ENCODE measurements around the gene VWC2.

Gene VWC2

DNA sequence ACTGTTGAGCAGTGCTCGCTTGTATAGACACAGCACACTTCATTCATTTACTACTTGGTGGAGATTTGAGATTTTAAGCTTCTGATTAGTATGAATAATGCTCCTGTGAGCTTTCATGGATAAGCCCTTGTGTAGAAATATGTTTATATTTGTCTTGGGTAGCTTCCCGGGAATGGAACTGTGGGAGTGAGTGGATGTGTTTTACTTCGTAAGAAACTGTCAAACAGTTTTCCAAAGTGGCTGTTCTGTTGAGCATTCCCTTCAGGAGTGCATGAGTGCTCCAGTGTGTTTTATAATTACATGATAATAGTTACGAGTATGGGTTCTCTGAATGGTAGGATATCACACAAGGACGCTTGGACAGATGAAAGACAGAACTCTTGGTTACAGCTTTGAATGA is 49.4 kb downstream of the VWC2 start:
- no peak for DNase-seq (ENCODE audit: low spot score)
- TF ChIP-seq, protein P1, sequence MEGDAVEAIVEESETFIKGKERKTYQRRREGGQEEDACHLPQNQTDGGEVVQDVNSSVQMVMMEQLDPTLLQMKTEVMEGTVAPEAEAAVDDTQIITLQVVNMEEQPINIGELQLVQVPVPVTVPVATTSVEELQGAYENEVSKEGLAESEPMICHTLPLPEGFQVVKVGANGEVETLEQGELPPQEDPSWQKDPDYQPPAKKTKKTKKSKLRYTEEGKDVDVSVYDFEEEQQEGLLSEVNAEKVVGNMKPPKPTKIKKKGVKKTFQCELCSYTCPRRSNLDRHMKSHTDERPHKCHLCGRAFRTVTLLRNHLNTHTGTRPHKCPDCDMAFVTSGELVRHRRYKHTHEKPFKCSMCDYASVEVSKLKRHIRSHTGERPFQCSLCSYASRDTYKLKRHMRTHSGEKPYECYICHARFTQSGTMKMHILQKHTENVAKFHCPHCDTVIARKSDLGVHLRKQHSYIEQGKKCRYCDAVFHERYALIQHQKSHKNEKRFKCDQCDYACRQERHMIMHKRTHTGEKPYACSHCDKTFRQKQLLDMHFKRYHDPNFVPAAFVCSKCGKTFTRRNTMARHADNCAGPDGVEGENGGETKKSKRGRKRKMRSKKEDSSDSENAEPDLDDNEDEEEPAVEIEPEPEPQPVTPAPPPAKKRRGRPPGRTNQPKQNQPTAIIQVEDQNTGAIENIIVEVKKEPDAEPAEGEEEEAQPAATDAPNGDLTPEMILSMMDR (IDR thresholded peaks at IDR 0.05; ENCODE audit: extremely low read depth, missing control alignments): no peak

- TF ChIP-seq, protein P1 (IDR thresholded peaks at IDR 0.05; ENCODE audit: extremely low read depth, missing control alignments): no peak
- no peak for DNase-seq (ENCODE audit: low spot score)
Observed at GRCh38 chr7:49823566-49823965, 50.1 kb downstream of the VWC2 start.

GRCh38 chr7:49839863-49840645 is 66.6 kb downstream of the VWC2 start:
- TF ChIP-seq, protein P1 (IDR thresholded peaks at IDR 0.05; ENCODE audit: extremely low read depth, missing control alignments): no peak
- DNase-seq (ENCODE audit: low spot score): no peak

- no peak for DNase-seq (ENCODE audit: low spot score)
- TF ChIP-seq, protein P1 (IDR thresholded peaks at IDR 0.05; ENCODE audit: extremely low read depth, missing control alignments): no peak
Observed at GRCh38 chr7:49840751-49841405, 67.4 kb downstream of the VWC2 start.

GRCh38 chr7:49845626-49846025 is 72.2 kb downstream of the VWC2 start:
- DNase-seq (ENCODE audit: low spot score): no peak
- TF ChIP-seq, protein P1 (IDR thresholded peaks at IDR 0.05; ENCODE audit: extremely low read depth, missing control alignments): no peak

- TF ChIP-seq, protein P1 (IDR thresholded peaks at IDR 0.05; ENCODE audit: extremely low read depth, missing control alignments): no peak
- DNase-seq (ENCODE audit: low spot score): no peak
Observed at GRCh38 chr7:49848211-49848841, 74.9 kb downstream of the VWC2 start.
